Lung (tissue), 12 donors: ENCODE measurements around the gene BEND3. TPM values are rescaled to one million over a fixed set of nuclear protein-coding genes. Genes with fewer than 3 reads are reported as not detected.

Source experiments
- ATAC-seq: fragments of 200-7000 bp; cut with Tn5 transposase; one replicate; pipeline ENCODE4 v1.9.1; 2020; ENCODE audit warnings: moderate number of reproducible peaks; ENCODE audit not compliant: insufficient read depth, low FRiP score
- DNase-seq, 3 donors: peaks; one replicate each; pipeline ENCODE4 v3.0.0-alpha.2; 2013 to 2017
- H3K27ac ChIP-seq, 2 donors: one replicate each; pipeline ENCODE4 v1.5.1; 2013; ENCODE audit warnings: mild to moderate bottlenecking in 2 of 2, moderate library complexity in 2 of 2, control low read depth in 1 of 2, inconsistent platforms in 1 of 2, low read depth in 1 of 2, low read length in 1 of 2
- H3K27me3 ChIP-seq, 3 donors: one replicate each; pipeline ENCODE4 v1.5.1; 2013; ENCODE audit warnings: low read length in 2 of 3; ENCODE audit not compliant: control insufficient read depth in 3 of 3, insufficient read depth in 3 of 3
- H3K36me3 ChIP-seq, 4 donors: one replicate each; pipeline ENCODE4 v1.5.1; 2013; ENCODE audit warnings: low read length in 4 of 4, mild to moderate bottlenecking in 1 of 4, moderate library complexity in 1 of 4; ENCODE audit not compliant: control insufficient read depth in 4 of 4, insufficient read depth in 4 of 4
- H3K4me1 ChIP-seq, 5 donors: one replicate each; pipeline ENCODE4 v1.5.1; 2013; ENCODE audit warnings: low read length in 5 of 5, mild to moderate bottlenecking in 2 of 5, moderate library complexity in 1 of 5; ENCODE audit not compliant: control insufficient read depth in 5 of 5, insufficient read depth in 5 of 5
- H3K4me3 ChIP-seq: one replicate; pipeline ENCODE4 v1.5.1; 2013; ENCODE audit warnings: mild to moderate bottlenecking, control low read depth, moderate library complexity
- H3K9ac ChIP-seq, 2 donors: one replicate each; pipeline ENCODE4 v1.5.1; 2013; ENCODE audit warnings: low read length in 2 of 2, control low read depth in 1 of 2; ENCODE audit not compliant: insufficient read depth in 1 of 2
- H3K9me3 ChIP-seq, 4 donors: one replicate each; pipeline ENCODE4 v1.5.1; 2013; ENCODE audit warnings: low read length in 3 of 4, mild to moderate bottlenecking in 1 of 4, moderate library complexity in 1 of 4; ENCODE audit not compliant: control insufficient read depth in 4 of 4, insufficient read depth in 3 of 4
- WGBS, 2 donors: extraction: QIAGEN DNeasy Blood & Tissue Kit; methylation state at CpG; one replicate each; pipeline ENCODE4 v1.1.7; 2013; 5-methylcytosine and 5-hydroxymethylcytosine counted together
- polyA plus RNA-seq, 2 donors: library from polyadenylated mRNA; stranded (reverse); fragments of 200-250 nt; gene quantifications; one replicate each; pipeline ENCODE4 v1.2.1, GENCODE V29; 2013
- total RNA-seq, 2 donors: library from RNA; depleted of rRNA in 1 of 2; stranded (reverse); fragments of >200 nt in 1 of 2; gene quantifications; one replicate each; pipeline ENCODE4 v1.2.1, GENCODE V29; 2014 to 2021
- TF ChIP-seq, protein P1 (sequence below): IDR thresholded peaks from 2 replicates; pipeline ENCODE4 v1.5.1; 2012; ENCODE audit warnings: mild to moderate bottlenecking; ENCODE audit errors: control extremely low read depth, extremely low read depth
- donor health status: control.
- donor health status: control.
- donor health status: Bipolar disorder and iron deficiency.
- donor health status: healthy.
- donor health status: DM: yes; HTN: yes; CAD: no.

BEND3 gene
- total and polyA plus RNA-seq, 4 donors: 1.2 to 4.4 (median 2.5) TPM

DNA sequence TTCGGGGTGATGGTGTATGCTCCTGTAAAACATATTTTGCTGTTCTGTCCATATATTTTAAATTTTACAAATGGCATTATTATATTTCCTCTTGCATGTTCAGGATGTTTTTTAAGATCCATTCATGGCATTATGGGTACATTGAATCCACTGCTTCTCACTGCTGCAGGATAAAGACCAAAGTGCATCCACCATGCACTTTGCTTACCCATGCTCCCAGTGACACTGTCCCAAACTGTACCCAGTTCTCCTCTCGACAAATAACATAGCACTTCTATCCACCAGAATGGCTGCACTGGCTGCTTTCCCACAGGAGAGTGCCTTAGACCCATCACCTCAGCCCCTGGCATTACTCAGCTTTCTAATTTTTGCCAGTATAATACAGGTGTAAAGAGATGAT lies 57.6 kb downstream of the BEND3 start:
- no peaks in the 10 kb centered on the region for H3K9me3 ChIP-seq
- no peak overlapping the region for H3K9ac ChIP-seq
- H3K27ac ChIP-seq: no peak overlapping the region
- H3K36me3 ChIP-seq: no peaks in the 10 kb centered on the region
- DNase-seq: no peak
- no peak overlapping the region for H3K4me3 ChIP-seq
- H3K27me3 ChIP-seq: peaks cover 0 to 16% (median 0%) of the 10 kb centered on the region in 3 donors
- TF ChIP-seq, protein P1, sequence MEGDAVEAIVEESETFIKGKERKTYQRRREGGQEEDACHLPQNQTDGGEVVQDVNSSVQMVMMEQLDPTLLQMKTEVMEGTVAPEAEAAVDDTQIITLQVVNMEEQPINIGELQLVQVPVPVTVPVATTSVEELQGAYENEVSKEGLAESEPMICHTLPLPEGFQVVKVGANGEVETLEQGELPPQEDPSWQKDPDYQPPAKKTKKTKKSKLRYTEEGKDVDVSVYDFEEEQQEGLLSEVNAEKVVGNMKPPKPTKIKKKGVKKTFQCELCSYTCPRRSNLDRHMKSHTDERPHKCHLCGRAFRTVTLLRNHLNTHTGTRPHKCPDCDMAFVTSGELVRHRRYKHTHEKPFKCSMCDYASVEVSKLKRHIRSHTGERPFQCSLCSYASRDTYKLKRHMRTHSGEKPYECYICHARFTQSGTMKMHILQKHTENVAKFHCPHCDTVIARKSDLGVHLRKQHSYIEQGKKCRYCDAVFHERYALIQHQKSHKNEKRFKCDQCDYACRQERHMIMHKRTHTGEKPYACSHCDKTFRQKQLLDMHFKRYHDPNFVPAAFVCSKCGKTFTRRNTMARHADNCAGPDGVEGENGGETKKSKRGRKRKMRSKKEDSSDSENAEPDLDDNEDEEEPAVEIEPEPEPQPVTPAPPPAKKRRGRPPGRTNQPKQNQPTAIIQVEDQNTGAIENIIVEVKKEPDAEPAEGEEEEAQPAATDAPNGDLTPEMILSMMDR: no peak
- H3K4me1 ChIP-seq: peaks cover 0 to 3% (median 0%) of the 10 kb centered on the region in 5 donors
- no peak for ATAC-seq
- WGBS, 2 donors: 47 to 69% methylated on average over 2 of the region's 2 CpGs

DNA sequence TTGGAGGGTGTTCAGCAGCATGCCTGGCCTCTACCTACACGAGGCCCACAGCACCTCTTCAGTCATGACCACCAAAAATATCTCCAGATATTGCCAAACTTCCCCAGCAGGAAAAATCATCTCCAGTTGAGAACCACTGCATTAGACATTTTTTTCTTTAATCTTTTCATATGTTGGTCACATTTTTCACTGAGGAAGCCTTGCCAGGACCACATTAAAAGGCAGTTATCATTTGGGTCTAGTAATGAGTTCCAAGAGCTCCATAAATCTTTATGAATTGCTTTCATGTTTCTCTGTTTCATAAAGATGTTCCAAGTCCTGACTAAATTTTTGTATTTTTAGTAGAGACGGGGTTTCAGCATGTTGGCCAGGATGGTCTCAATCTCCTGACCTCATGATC lies 58.5 kb downstream of the BEND3 start:
- no peak overlapping the region for H3K27ac ChIP-seq
- TF ChIP-seq, protein P1: no peak
- no peak for ATAC-seq
- peak in 2 of 3 donors; percentile 64 to 83 for DNase-seq
- no peak overlapping the region for H3K9ac ChIP-seq
- no peak overlapping the region for H3K4me3 ChIP-seq
- peaks cover 0 to 14% (median 0%) of the 10 kb centered on the region in 3 donors for H3K27me3 ChIP-seq
- peaks cover 0 to 3% (median 0%) of the 10 kb centered on the region in 5 donors for H3K4me1 ChIP-seq
- no peaks in the 10 kb centered on the region for H3K36me3 ChIP-seq
- 69 to 74% methylated on average over 2 of the region's 2 CpGs for WGBS, 2 donors
- H3K9me3 ChIP-seq: no peaks in the 10 kb centered on the region

DNA sequence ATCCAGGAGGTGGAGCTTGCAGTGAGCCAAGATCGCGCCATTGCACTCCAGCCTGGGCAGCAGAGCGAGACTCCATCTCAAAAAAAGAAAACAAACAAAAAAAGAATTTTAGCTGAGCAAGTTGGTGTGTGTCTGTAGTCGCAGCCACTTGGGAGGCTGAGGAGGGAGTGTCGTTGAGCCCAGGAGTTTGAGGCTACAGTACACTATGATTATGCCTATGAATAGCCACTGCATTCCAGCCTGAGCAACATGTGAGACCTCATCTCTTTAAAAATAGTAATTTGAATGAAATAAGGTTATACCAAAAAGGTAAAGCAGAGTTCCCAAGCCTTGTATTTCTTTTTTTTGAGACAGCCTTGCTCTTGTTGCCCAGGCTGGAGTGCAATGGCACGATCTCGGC lies 67.5 kb downstream of the BEND3 start:
- WGBS, 2 donors: 93 to 98% methylated on average over 7 of the region's 7 CpGs
- H3K27me3 ChIP-seq: no peaks in the 10 kb centered on the region
- TF ChIP-seq, protein P1: no peak
- peaks cover 0 to 7% (median 0%) of the 10 kb centered on the region in 5 donors for H3K4me1 ChIP-seq
- no peak overlapping the region for H3K27ac ChIP-seq
- DNase-seq (no peak), ATAC-seq (no peak)
- H3K36me3 ChIP-seq: peaks cover 6 to 16% (median 15%) of the 10 kb centered on the region in 4 donors
- no peak overlapping the region for H3K9ac ChIP-seq
- no peak overlapping the region for H3K4me3 ChIP-seq
- H3K9me3 ChIP-seq: no peaks in the 10 kb centered on the region
